GM12872 (cell line): ENCODE data around the gene ODAD4.

Experiments
- CTCF ChIP-seq: IDR thresholded peaks from 3 replicates; pipeline ENCODE4 v1.5.1; 2011; ENCODE audit warnings: low read depth, mild to moderate bottlenecking, low read length, moderate library complexity; ENCODE audit not compliant: insufficient read depth

ODAD4 gene

DNA sequence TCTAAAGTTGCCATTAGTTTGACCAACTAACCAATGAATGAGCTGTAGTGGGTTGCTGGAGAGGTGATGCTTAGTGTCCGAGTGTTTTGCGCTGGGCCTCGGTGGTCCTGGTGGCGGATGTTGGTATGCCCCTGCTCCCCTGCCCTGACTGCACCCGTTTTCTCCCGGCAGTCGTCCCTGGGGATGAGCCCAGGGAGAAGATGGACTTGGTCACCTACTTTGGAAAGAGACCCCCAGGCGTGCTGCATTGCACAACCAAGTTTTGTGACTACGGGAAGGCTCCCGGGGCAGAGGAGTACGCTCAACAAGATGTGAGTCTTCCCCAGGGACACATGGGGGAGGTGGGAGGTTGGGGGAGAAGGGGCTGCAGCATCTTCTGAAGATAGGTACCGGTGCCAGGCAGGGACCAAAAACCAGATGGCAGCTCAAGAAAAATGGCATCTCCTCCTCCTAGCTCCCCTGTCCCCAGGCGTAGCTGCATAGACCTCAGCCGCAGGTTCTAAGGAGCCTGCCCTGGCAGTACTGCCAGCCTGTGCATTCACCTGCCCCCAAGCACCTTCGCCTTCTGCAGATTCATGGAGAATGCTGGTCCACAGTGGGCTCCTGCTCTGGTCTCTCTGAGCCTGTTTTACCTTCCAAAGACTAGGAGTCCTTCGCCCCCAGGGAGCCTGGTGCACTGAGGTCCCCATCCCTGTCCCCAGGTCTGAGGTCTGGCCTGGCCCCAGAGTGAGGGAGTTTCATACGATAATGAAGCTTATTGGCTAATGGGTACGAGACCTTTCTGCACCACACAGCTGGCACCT, 41.5 kb downstream of the ODAD4 start:
- TF ChIP-seq CTCF, result no peak

- no peak for TF ChIP-seq CTCF
Measured at GRCh38 chr17:41972571-41973407, 42.4 kb downstream of the ODAD4 start.

DNA sequence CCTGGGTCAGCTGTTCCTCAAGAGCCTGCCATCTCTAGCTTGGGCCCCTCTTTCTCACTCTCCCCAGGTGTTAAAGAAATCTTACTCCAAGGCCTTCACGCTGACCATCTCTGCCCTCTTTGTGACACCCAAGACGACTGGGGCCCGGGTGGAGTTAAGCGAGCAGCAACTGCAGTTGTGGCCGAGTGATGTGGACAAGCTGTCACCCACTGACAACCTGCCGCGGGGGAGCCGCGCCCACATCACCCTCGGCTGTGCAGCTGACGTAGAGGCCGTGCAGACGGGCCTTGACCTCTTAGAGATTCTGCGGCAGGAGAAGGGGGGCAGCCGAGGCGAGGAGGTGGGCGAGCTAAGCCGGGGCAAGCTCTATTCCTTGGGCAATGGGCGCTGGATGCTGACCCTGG, 43.0 kb downstream of the ODAD4 start:
- no peak for TF ChIP-seq CTCF

DNA sequence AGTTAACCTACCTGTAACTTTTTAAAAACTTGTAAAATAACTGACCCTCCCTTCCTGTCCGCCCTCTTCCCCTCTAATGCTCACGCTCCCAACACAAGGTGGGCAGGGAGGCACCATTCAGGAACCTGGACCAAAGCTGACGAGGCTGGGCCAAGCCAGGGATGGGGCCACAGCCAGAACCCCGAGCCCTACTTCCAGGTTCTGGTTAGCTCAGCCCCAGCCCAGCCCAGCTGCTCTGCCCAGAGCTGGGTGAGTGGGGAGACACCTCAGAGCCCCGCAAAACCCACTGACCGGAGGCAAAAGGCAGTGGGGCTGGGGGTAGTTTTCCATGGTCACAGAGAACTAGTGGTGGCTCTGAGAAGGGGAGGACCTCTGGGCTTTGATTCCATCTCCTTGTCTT, 43.6 kb downstream of the ODAD4 start:
- no peak for TF ChIP-seq CTCF

GRCh38 chr17:41974658-41975057, 44.2 kb downstream of the ODAD4 start:
- no peak for TF ChIP-seq CTCF

GRCh38 chr17:41975099-41976083, 45.0 kb downstream of the ODAD4 start:
- no peak for TF ChIP-seq CTCF
